H9 (cell line): ENCODE measurements around the gene FOXC2. TPM values are rescaled to one million over a fixed set of nuclear protein-coding genes. Genes with fewer than 3 reads are reported as not detected.

Experiments
- DNase-seq: peaks from one replicate; pipeline ENCODE4 v3.0.0-alpha.2; 2017
- H2AFZ ChIP-seq: one replicate; pipeline ENCODE4 v1.6.1; 2013; ENCODE audit warnings: mild to moderate bottlenecking, low read length, control low read depth, moderate library complexity
- H2AK5ac ChIP-seq: 2 replicates; pipeline ENCODE4 v1.6.1; 2013; ENCODE audit warnings: low read length, control low read depth, mixed read lengths; ENCODE audit not compliant: insufficient read length
- H2BK120ac ChIP-seq: one replicate; pipeline ENCODE4 v1.6.1; 2013; ENCODE audit warnings: low read depth, mild to moderate bottlenecking, low read length, control low read depth, inconsistent platforms; ENCODE audit not compliant: poor library complexity, severe bottlenecking
- H2BK12ac ChIP-seq: 2 replicates; pipeline ENCODE4 v1.6.1; 2013; ENCODE audit warnings: low read length, control low read depth, mixed read lengths, low read depth; ENCODE audit not compliant: insufficient read length
- H2BK15ac ChIP-seq: 2 replicates; pipeline ENCODE4 v1.6.1; 2013; ENCODE audit warnings: low read depth, low read length, control low read depth
- H2BK20ac ChIP-seq: one replicate; pipeline ENCODE4 v1.6.1; 2013; ENCODE audit warnings: low read depth, mild to moderate bottlenecking, low read length, control low read depth, inconsistent platforms; ENCODE audit not compliant: poor library complexity, severe bottlenecking
- H2BK5ac ChIP-seq: 2 replicates; pipeline ENCODE4 v1.6.1; 2013; ENCODE audit warnings: low read length, control low read depth, mixed read lengths; ENCODE audit not compliant: insufficient read length
- H3K14ac ChIP-seq: 2 replicates; pipeline ENCODE4 v1.6.1; 2013; ENCODE audit warnings: low read length, control low read depth; ENCODE audit not compliant: insufficient read depth
- H3K18ac ChIP-seq: 2 replicates; pipeline ENCODE4 v1.6.1; 2013; ENCODE audit warnings: low read depth, mild to moderate bottlenecking, mixed read lengths, low read length, control low read depth; ENCODE audit not compliant: insufficient read length
- H3K23ac ChIP-seq: 2 replicates; pipeline ENCODE4 v1.6.1; 2013; ENCODE audit warnings: low read length, control low read depth, mixed read lengths, low read depth; ENCODE audit not compliant: insufficient read length
- H3K23me2 ChIP-seq: 2 replicates; pipeline ENCODE4 v1.6.1; 2013; ENCODE audit warnings: low read depth, mild to moderate bottlenecking, mixed read lengths, low read length, control low read depth; ENCODE audit not compliant: insufficient read length, poor library complexity, severe bottlenecking
- H3K27ac ChIP-seq: 2 replicates; pipeline ENCODE4 v1.5.1; 2013; ENCODE audit warnings: low read length, control low read depth, mixed read lengths, low read depth; ENCODE audit not compliant: insufficient read length
- H3K27me3 ChIP-seq: 2 replicates; pipeline ENCODE4 v1.6.1; 2013; ENCODE audit warnings: low read length, control low read depth, inconsistent platforms; ENCODE audit not compliant: insufficient read depth
- H3K4ac ChIP-seq: 2 replicates; pipeline ENCODE4 v1.6.1; 2013; ENCODE audit warnings: low read depth, mild to moderate bottlenecking, control low read depth, inconsistent platforms, low read length, moderate library complexity
- H3K4me1 ChIP-seq: 2 replicates; pipeline ENCODE4 v1.6.1; 2013; ENCODE audit warnings: low read length, control low read depth, inconsistent platforms; ENCODE audit not compliant: insufficient read depth
- H3K4me2 ChIP-seq: 2 replicates; pipeline ENCODE4 v1.6.1; 2013; ENCODE audit warnings: low read length, control low read depth, mixed read lengths; ENCODE audit not compliant: insufficient read length, insufficient read depth
- H3K56ac ChIP-seq: 2 replicates; pipeline ENCODE4 v1.6.1; 2013; ENCODE audit warnings: low read depth, mild to moderate bottlenecking, mixed read lengths, low read length, control low read depth; ENCODE audit not compliant: insufficient read length
- H3K79me1 ChIP-seq: 2 replicates; pipeline ENCODE4 v1.6.1; 2013; ENCODE audit warnings: low read depth, mild to moderate bottlenecking, moderate library complexity, low read length, control low read depth, inconsistent platforms; ENCODE audit not compliant: insufficient read depth, poor library complexity, severe bottlenecking
- H3K79me2 ChIP-seq: 2 replicates; pipeline ENCODE4 v1.6.1; 2013; ENCODE audit warnings: low read length, control low read depth, inconsistent platforms; ENCODE audit not compliant: insufficient read depth
- H3K9ac ChIP-seq: 2 replicates; pipeline ENCODE4 v1.6.1; 2013; ENCODE audit warnings: low read length, control low read depth, mixed read lengths; ENCODE audit not compliant: insufficient read length; ENCODE audit errors: extremely low read depth
- H3K9me3 ChIP-seq: one replicate; pipeline ENCODE4 v1.6.1; 2013; ENCODE audit warnings: low read depth, low read length, inconsistent platforms; ENCODE audit not compliant: control insufficient read depth
- H3T11ph ChIP-seq: one replicate; pipeline ENCODE4 v1.6.1; 2013; ENCODE audit warnings: mild to moderate bottlenecking, low read length, control low read depth, inconsistent platforms
- H4K20me1 ChIP-seq: one replicate; pipeline ENCODE4 v1.6.1; 2013; ENCODE audit not compliant: control insufficient read depth, insufficient read length, insufficient read depth
- H4K5ac ChIP-seq: 2 replicates; pipeline ENCODE4 v1.6.1; 2013; ENCODE audit warnings: low read depth, mild to moderate bottlenecking, mixed read lengths, low read length, control low read depth; ENCODE audit not compliant: insufficient read length
- H4K8ac ChIP-seq: replicated peaks from 2 replicates; pipeline ENCODE4 v1.6.1; 2013; ENCODE audit warnings: low read length, control low read depth, mixed read lengths, low read depth; ENCODE audit not compliant: insufficient read length
- H4K91ac ChIP-seq: 2 replicates; pipeline ENCODE4 v1.6.1; 2013; ENCODE audit warnings: low read depth, mild to moderate bottlenecking, moderate library complexity, mixed read lengths, low read length, control low read depth; ENCODE audit not compliant: insufficient read length
- H3K27ac Mint-ChIP-seq, 3 experiments: 2 replicates in 2 of 3; 3 replicates in 1 of 3; pipeline ENCODE4 v1.8.0; 2020 to 2021; ENCODE audit warnings: mixed read lengths in 3 of 3, mild to moderate bottlenecking in 1 of 3, moderate library complexity in 1 of 3
- H3K27me3 Mint-ChIP-seq: 2 replicates; pipeline ENCODE4 v1.8.0; 2021; ENCODE audit warnings: low read depth, mild to moderate bottlenecking, moderate library complexity, mixed read lengths
- H3K36me3 Mint-ChIP-seq, 3 experiments: 2 replicates in 2 of 3; 3 replicates in 1 of 3; pipeline ENCODE4 v1.8.0; 2020 to 2021; ENCODE audit warnings: low read depth in 3 of 3, mixed read lengths in 3 of 3; ENCODE audit not compliant: insufficient read depth in 1 of 3
- H3K4me1 Mint-ChIP-seq, 2 experiments: 2 replicates each; pipeline ENCODE4 v1.8.0; 2020; ENCODE audit warnings: mixed read lengths in 2 of 2
- H3K4me3 Mint-ChIP-seq, 2 experiments: 2 replicates in 1 of 2; 3 replicates in 1 of 2; pipeline ENCODE4 v1.8.0; 2020 to 2021; ENCODE audit warnings: mild to moderate bottlenecking in 2 of 2, mixed read lengths in 2 of 2, moderate library complexity in 1 of 2
- H3K9me3 Mint-ChIP-seq, 2 experiments: 2 replicates in 1 of 2; 3 replicates in 1 of 2; pipeline ENCODE4 v1.8.0; 2020; ENCODE audit warnings: mild to moderate bottlenecking in 2 of 2, mixed read lengths in 2 of 2, moderate library complexity in 1 of 2
- CTCF ChIP-seq: fragments of 200-600 bp; sonication (generic); conservative IDR thresholded peaks from 3 replicates; pipeline ENCODE4 v1.8.0; 2021; ENCODE audit warnings: antibody characterized with exemption, mild to moderate bottlenecking
- WGBS: extraction: QIAGEN DNeasy Blood & Tissue Kit; methylation state at CpG from one replicate; pipeline ENCODE4 v1.1.7; 2013; ENCODE audit warnings: missing lambda C conversion rate, low lambda C conversion rate, mixed read lengths; ENCODE audit not compliant: insufficient read length; ENCODE audit errors: extremely low coverage; 5-methylcytosine and 5-hydroxymethylcytosine counted together
- total RNA-seq: library from RNA; stranded (reverse); gene quantifications from 2 replicates; pipeline ENCODE4 v1.2.1, GENCODE V29; 2021

FOXC2 gene
- total RNA-seq, 1 experiment from 2014 or later, result not detected

- no peaks in the 10 kb centered on the region for H3K4me1 ChIP-seq
- no peak overlapping the region for H3K27ac ChIP-seq
- H3K79me1 ChIP-seq, result no peaks in the 10 kb centered on the region
- no peak overlapping the region for H3K9ac ChIP-seq
- H4K8ac ChIP-seq, result no peak overlapping the region
- no peaks in the 10 kb centered on the region for H3K23me2 ChIP-seq
- no peak overlapping the region for H3K4me2 ChIP-seq
- no peak overlapping the region for H4K91ac ChIP-seq
- Mint-ChIP-seq H3K27ac (no peak overlapping the region), H3K9me3 (no peaks in the 10 kb centered on the region), H3K4me1 (peaks cover 0 to 10% of the 10 kb centered on the region in 2 experiments; a peak in 2 of 4 replicates), H3K36me3 (no peaks in the 10 kb centered on the region), H3K27me3 (peaks cover 47% of the 10 kb centered on the region), H3K4me3 (no peak overlapping the region)
- no peak overlapping the region for H2BK5ac ChIP-seq
- no peak overlapping the region for H3K4ac ChIP-seq
- H2BK120ac ChIP-seq, result no peak overlapping the region
- H4K20me1 ChIP-seq, result no peaks in the 10 kb centered on the region
- no peak for DNase-seq
- H3K9me3 ChIP-seq, result no peaks in the 10 kb centered on the region
- WGBS, result no CpG with 5 or more reads among the region's 18 CpGs
- H4K5ac ChIP-seq, result no peak overlapping the region
- TF ChIP-seq CTCF, result no peak
- H3K18ac ChIP-seq, result no peak overlapping the region
- H2BK12ac ChIP-seq, result no peak overlapping the region
- no peak overlapping the region for H2AFZ ChIP-seq
- no peaks in the 10 kb centered on the region for H3K27me3 ChIP-seq
- no peak overlapping the region for H3T11ph ChIP-seq
- no peak overlapping the region; the same call in 1 of the 2 replicates for H3K14ac ChIP-seq
- H3K56ac ChIP-seq, result no peak overlapping the region
- no peaks in the 10 kb centered on the region for H3K79me2 ChIP-seq
- H3K23ac ChIP-seq, result no peak overlapping the region
- no peak overlapping the region for H2AK5ac ChIP-seq
- no peak overlapping the region for H2BK20ac ChIP-seq
- no peak overlapping the region for H2BK15ac ChIP-seq
These were observed 30.7 kb downstream of the FOXC2 start for GRCh38 chr16:86597126-86597879.
